H7 (cell line): ENCODE data around the gene SLC7A1. TPM values are rescaled to one million over a fixed set of nuclear protein-coding genes. Genes with fewer than 3 reads are reported as not detected.

Experiments
- DNase-seq: peaks from one replicate; pipeline ENCODE4 v3.0.0; 2012
- H3K27me3 ChIP-seq: 2 replicates; pipeline ENCODE4 v1.6.0; 2011; ENCODE audit warnings: mild to moderate bottlenecking, low read length; ENCODE audit not compliant: control insufficient read depth, insufficient read depth
- H3K36me3 ChIP-seq: replicated peaks from 2 replicates; pipeline ENCODE4 v1.5.1; 2011; ENCODE audit warnings: low read length; ENCODE audit not compliant: control insufficient read depth, insufficient read depth
- H3K4me3 ChIP-seq: 2 replicates; pipeline ENCODE4 v1.5.1; 2011; ENCODE audit warnings: low read depth, mild to moderate bottlenecking, control low read depth, low read length, moderate library complexity; ENCODE audit not compliant: insufficient read depth
- total RNA-seq: library from RNA; depleted of rRNA; stranded (reverse); fragments of >200 nt; shearing (Covaris generic); gene quantifications from 2 replicates; pipeline ENCODE4 v1.2.3, GENCODE V29; 2014

SLC7A1 gene
- total RNA-seq, 1 experiment from 2014 or later, result 19.0 TPM

GRCh38 chr13:29537736-29538651, 57.5 kb downstream of the SLC7A1 start:
- DNase-seq, result no peak
- no peaks in the 10 kb centered on the region for H3K27me3 ChIP-seq
- H3K36me3 ChIP-seq, result peaks cover 8% of the 10 kb centered on the region
- H3K4me3 ChIP-seq, result no peak overlapping the region

DNA sequence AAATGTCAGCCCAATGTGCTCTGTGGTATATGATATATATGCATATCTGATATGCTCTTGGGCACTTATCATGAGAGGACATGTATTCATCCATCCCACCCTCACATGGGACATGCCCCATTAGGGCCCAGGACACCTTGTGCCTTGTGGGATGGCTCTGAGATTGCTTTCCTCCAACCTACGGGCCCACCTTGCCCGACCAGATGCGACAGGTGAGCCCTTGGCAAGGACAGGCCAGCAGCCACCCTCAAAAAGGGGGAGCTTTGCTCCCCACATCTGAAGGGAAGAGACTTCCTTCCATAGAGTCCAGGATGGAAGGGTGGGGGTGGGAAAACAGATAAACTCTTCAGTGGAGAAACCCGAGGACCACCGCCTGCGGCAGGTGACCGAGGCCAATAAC, 58.6 kb downstream of the SLC7A1 start:
- Histone ChIP-seq H3K4me3 (no peak overlapping the region), H3K36me3 (peaks cover 16% of the 10 kb centered on the region), H3K27me3 (no peaks in the 10 kb centered on the region)
- no peak for DNase-seq

DNA sequence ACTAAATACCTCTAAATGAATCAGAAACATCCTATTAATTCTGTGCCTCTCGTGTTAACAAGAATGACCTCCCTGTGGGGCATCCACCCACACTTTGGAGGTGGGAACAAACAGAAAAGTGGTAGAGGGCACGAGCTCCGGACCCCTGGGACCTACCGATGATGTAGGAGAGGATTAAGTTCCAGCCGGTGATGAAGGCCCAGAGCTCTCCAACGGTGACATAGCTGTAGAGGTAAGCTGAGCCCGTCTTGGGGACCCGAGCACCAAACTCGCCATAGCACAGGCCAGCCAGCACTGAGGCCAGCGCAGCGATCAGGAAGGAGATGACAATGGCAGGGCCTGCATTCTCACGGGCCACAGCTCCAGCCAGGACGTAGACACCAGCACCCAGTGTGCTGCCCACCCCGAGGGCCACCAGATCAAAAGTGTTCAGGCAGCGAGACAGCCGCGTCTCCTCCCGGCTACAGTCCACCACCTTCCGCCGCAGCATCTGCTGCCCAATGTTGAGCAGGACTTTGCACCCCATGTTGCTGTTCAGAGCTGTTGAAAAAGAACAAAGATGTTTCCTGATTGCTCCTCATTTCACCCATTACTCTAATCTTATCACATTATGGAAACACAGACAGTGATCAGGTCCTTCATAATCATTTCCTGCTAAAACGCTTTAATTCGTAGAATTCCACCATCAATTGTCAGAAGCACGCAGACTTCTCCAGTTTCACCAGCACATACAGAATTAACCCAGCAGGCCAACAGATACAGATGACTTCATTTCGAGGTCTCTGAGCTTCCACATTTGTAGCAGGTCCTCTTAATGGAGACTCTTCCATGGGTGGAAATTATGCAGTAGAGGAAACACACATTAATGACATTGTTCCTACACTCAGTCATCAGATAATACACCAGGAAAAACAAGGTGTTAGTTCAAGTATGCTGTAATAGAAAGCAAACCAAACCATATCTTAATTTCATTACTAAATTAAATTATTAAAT, 59.5 kb downstream of the SLC7A1 start:
- Histone ChIP-seq H3K27me3 (no peaks in the 10 kb centered on the region), H3K36me3 (peaks cover 21% of the 10 kb centered on the region), H3K4me3 (no peak overlapping the region)
- no peak for DNase-seq

- Histone ChIP-seq H3K27me3 (no peaks in the 10 kb centered on the region), H3K4me3 (no peak overlapping the region), H3K36me3 (peaks cover 31% of the 10 kb centered on the region)
- no peak for DNase-seq
Measured at GRCh38 chr13:29534083-29534482, 61.4 kb downstream of the SLC7A1 start.

GRCh38 chr13:29532821-29533220, 62.7 kb downstream of the SLC7A1 start:
- H3K27me3 ChIP-seq, result no peaks in the 10 kb centered on the region
- DNase-seq, result no peak
- H3K4me3 ChIP-seq, result no peak overlapping the region
- H3K36me3 ChIP-seq, result peaks cover 39% of the 10 kb centered on the region

- H3K27me3 ChIP-seq, result no peaks in the 10 kb centered on the region
- no peak for DNase-seq
- peaks cover 44% of the 10 kb centered on the region for H3K36me3 ChIP-seq
- no peak overlapping the region for H3K4me3 ChIP-seq
Measured at GRCh38 chr13:29532116-29532515, 63.4 kb downstream of the SLC7A1 start.

GRCh38 chr13:29530901-29531300, 64.6 kb downstream of the SLC7A1 start:
- no peak for DNase-seq
- Histone ChIP-seq H3K27me3 (no peaks in the 10 kb centered on the region), H3K36me3 (peaks cover 42% of the 10 kb centered on the region), H3K4me3 (no peak overlapping the region)

DNA sequence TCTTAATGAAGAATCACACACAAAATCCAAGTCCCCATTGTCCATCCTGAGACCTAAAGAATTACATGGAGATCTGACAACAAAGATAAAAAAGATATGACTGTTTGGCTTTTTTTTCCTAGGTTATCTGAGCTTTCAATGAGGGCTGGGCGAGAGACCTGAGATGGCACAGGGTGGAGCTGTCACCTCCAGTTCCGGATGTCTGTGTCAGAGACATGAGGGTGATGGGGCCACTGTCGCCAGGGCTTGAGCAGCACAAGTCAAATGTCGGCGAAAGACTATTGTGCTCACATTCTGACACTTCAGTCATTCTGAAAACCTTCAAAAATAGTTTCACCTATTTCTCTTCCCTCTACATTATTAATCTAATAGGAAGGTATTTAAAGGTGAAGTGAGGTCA, 65.7 kb downstream of the SLC7A1 start:
- DNase-seq, result no peak
- Histone ChIP-seq H3K36me3 (peaks cover 39% of the 10 kb centered on the region), H3K4me3 (no peak overlapping the region), H3K27me3 (no peaks in the 10 kb centered on the region)

DNA sequence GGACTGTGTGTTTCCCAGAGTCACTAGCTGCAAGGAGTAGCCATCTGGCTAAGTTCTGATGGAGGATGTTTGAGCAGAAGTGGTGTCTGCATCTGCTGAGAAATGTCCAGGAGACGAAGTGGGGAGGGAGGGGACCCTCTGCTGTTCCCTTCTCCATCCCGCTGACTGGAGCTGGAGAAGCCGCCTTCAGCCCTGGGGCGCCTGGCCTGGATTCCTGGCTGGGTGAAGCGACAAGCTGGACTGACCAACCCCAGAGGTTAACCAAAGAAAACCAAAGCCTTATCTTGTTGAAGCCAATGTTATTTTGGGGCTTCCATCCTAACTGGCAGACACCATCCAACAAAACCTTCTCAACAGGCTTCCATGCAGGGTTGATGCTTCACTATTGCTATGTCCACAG, 67.6 kb downstream of the SLC7A1 start:
- no peak for DNase-seq
- Histone ChIP-seq H3K36me3 (peaks cover 45% of the 10 kb centered on the region), H3K4me3 (no peak overlapping the region), H3K27me3 (no peaks in the 10 kb centered on the region)

- no peak overlapping the region for H3K4me3 ChIP-seq
- peaks cover 43% of the 10 kb centered on the region for H3K36me3 ChIP-seq
- no peak for DNase-seq
- no peaks in the 10 kb centered on the region for H3K27me3 ChIP-seq
Measured at GRCh38 chr13:29527511-29527910, 68.0 kb downstream of the SLC7A1 start.

DNA sequence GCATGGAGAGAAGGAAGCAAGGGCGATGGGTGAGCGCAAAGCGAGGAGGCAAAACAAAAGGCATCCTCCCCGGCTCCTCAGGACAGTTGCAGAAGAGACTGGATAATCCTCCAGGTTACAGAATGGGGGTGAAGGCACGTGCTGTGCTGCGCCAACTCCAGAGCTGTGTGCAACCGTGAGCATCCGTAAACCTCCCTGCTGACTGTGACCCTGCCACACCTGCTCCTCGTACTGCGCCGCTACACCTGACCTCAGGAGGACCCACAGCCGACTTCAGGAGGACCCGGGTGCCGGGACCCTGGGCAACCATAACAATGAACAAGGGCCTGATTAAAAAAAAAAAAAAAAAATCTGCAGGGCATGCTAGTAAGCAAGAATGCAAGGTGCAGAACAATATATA, 68.7 kb downstream of the SLC7A1 start:
- H3K36me3 ChIP-seq, result peaks cover 39% of the 10 kb centered on the region
- H3K4me3 ChIP-seq, result no peak overlapping the region
- DNase-seq, result no peak
- H3K27me3 ChIP-seq, result no peaks in the 10 kb centered on the region

DNA sequence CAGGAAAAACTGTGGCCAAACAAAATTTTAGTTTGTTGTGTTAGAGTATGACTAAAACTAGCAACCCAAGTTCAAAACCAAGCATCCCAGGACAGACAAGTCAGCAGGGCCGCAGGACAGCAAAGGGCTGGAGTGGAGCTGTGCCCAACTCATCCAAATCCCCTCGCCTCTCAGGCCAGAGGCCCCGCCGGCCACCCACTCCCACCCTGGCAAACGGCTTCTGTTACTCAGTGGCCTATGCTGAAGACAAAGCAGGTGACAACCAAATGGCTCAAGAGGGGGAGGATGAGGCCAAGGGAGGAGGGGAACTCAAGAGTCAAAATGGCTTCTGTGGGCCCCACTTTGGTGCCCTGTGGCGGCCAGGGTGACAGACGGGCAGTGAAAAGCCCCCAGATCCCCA, 69.7 kb downstream of the SLC7A1 start:
- Histone ChIP-seq H3K27me3 (no peaks in the 10 kb centered on the region), H3K4me3 (no peak overlapping the region), H3K36me3 (peaks cover 40% of the 10 kb centered on the region)
- DNase-seq, result no peak

DNA sequence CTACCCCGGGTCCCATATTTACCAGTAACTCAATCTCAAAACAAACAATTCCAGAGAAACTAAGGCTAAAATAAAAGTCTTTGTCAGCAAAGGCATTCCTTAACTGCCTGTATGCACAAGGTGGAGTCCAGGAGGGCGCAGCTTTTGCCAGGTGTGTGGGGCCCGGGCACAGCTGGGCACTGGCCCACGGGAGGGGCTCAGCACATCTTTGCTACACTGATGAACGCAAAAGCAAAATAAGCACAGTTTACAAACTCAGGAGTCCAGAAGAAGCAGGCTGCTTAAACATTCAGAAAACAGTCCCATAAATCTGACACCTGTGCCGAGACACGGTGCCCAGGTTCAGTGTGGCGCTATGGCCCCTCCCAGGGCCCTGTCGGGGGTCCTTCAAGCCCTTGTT, 70.8 kb downstream of the SLC7A1 start:
- DNase-seq, result no peak
- H3K4me3 ChIP-seq, result no peak overlapping the region
- no peaks in the 10 kb centered on the region for H3K27me3 ChIP-seq
- peaks cover 35% of the 10 kb centered on the region for H3K36me3 ChIP-seq

DNA sequence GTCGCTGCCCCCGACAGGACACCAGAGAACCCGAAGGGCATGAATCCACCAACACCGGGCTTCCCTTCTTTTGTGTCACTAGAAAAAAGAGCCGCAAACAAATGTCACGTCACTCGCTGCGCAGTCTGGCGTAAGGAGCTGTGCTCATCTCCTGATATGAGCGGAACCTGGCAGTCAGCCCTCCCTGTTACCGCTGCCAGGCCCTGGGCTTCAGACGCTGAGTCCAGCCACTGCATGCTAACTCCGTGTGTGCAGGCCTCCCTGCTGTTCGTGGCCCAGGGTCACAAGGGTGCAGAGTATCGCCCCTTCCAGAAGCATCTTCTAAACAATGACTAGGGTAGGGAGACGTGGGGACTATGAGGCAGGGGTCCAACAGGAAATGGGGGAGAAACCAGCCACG, 71.3 kb downstream of the SLC7A1 start:
- no peak for DNase-seq
- Histone ChIP-seq H3K36me3 (peaks cover 33% of the 10 kb centered on the region), H3K27me3 (no peaks in the 10 kb centered on the region), H3K4me3 (no peak overlapping the region)
